ENCODE results near the gene ROBO1.

- TF ChIP-seq POLR2A (IDR thresholded peaks at IDR 0.05; ENCODE audit: low read depth, low read length) (no peak), TAF1 (IDR thresholded peaks at IDR 0.05; ENCODE audit: borderline replicate concordance, low read depth, low read length) (no peak)
Observed at GRCh38 chr3:78905700-78906099, 862.1 kb downstream of the ROBO1 start.

All from GM12892 (cell line).